ENCODE results near the gene CLEC1A.

CLEC1A gene

GRCh38 chr12:10097521-10097920 is 1.3 kb downstream of the CLEC1A start:
- DNase-seq = no peak

GRCh38 chr12:10095971-10096370 is 2.8 kb downstream of the CLEC1A start:
- DNase-seq = no peak

GRCh38 chr12:10094646-10095395 is 4.0 kb downstream of the CLEC1A start:
- no peak for DNase-seq

GRCh38 chr12:10088955-10089900 is 9.6 kb downstream of the CLEC1A start:
- DNase-seq = no peak

- DNase-seq = no peak
Observed at GRCh38 chr12:10088031-10088430, 10.8 kb downstream of the CLEC1A start.

- no peak for DNase-seq
Observed at GRCh38 chr12:10086387-10086786, 12.4 kb downstream of the CLEC1A start.

- no peak for DNase-seq
Observed at GRCh38 chr12:10084733-10085132, 14.1 kb downstream of the CLEC1A start.

GRCh38 chr12:10082117-10082874 is 16.5 kb downstream of the CLEC1A start:
- DNase-seq = no peak

GRCh38 chr12:10075451-10075850 is 23.3 kb downstream of the CLEC1A start:
- DNase-seq = no peak

GRCh38 chr12:10073261-10073660 is 25.5 kb downstream of the CLEC1A start:
- DNase-seq = no peak

- DNase-seq = no peak
Observed at GRCh38 chr12:10072131-10072530, 26.7 kb downstream of the CLEC1A start.

- no peak for DNase-seq
Observed at GRCh38 chr12:10070380-10070779, 28.4 kb downstream of the CLEC1A start.

- no peak for DNase-seq
Observed at GRCh38 chr12:10069976-10070375, 28.8 kb downstream of the CLEC1A start.

- no peak for DNase-seq
Observed at GRCh38 chr12:10069099-10069498, 29.7 kb downstream of the CLEC1A start.

- no peak for DNase-seq
Observed at GRCh38 chr12:10068644-10069043, 30.1 kb downstream of the CLEC1A start.

GRCh38 chr12:10067942-10068341 is 30.8 kb downstream of the CLEC1A start:
- no peak for DNase-seq

- no peak for DNase-seq
Observed at GRCh38 chr12:10067264-10067663, 31.5 kb downstream of the CLEC1A start.

GRCh38 chr12:10065241-10065640 is 33.5 kb downstream of the CLEC1A start:
- no peak for DNase-seq

- no peak for DNase-seq
Observed at GRCh38 chr12:10058387-10058786, 40.4 kb downstream of the CLEC1A start.

GRCh38 chr12:10052193-10052913 is 46.4 kb downstream of the CLEC1A start:
- no peak for DNase-seq

- no peak for DNase-seq
Observed at GRCh38 chr12:10048526-10048925, 50.3 kb downstream of the CLEC1A start.

GRCh38 chr12:10042167-10042566 is 56.6 kb downstream of the CLEC1A start:
- no peak for DNase-seq

Data from activated CD8-positive, alpha-beta memory T cell treated with anti-CD3 and anti-CD28 coated beads for 24 hours (primary cell).